Head of caudate nucleus (tissue), 42 donors: Measurements from ENCODE around the gene CTSZ.
A peak's percentile ranks its signal among the peaks of the same experiment; 100 is the strongest.
"Not testable (repeated sequence)": the region's sequence is repeated elsewhere in the genome, so short reads cannot be mapped to it uniquely, and the experiment has no call there.

ENCODE experiments used
- DNase-seq, 42 donors: peaks; one replicate each; pipeline versions ENCODE4 v3.0.0 to v3.0.0-alpha.2; 2020 to 2021; ENCODE audit warnings: mixed read lengths in 7 of 42
- intact Hi-C: fragments of 100-400 bp; cut with DNase I; formaldehyde crosslinking; loops from one replicate; pipeline ENCODE4 v1.15.0; 2022

CTSZ gene

DNA sequence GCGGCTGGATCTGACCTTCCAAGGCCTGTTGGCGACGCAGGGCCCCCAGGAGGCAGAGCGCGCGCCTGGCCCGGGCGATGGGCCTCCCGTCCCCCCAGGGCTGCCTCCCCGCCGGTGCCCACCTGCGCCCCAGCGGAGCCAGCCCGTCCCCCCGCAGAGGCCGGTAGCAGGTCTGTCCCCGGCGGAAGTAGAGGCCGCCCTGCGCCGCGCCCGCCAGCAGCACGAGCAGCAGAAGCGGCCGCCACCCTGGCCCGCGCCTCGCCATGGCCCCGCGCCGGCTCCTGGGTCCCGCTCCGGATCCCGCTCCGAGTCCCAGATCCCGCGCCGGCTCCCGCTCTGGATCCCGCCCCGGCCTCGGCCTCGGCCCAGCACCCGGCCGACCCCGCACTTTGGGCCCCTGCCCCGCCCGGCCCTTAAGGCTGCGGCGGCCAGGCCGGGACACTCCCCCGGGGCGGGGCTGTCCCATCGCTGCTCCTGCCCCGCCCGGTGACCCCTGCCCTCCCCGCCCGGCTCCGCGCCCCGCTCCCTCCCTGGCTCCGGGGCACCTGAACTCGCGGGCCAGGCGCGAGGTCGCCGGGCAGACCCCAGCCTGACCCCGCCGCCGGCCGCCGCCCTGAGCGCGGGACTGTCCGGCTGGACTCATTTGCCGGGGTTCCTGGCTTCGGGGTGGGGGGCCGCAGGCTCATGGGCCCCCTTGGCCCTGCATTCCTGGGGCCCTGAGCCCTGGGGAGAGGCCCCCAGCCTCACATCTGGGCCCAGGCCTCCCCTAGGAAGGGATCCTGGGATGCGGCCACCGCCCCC, at the start of gene CTSZ:
CTSZ (minus strand) TSS at position 391 of the 801 bp plus-strand sequence; CDS start at position 265, 126 bp downstream.
- intact Hi-C loops, result no loop called here
- DNase-seq, result peak in 26 of 42 donors; percentile 11 to 59 (median 41)

GRCh38 chr20:59055302-59055701, 48.2 kb upstream of the CTSZ start:
- DNase-seq, result peak in 4 of 42 donors; percentile 10 to 20 (median 15)
- intact Hi-C loops, result no loop called here

DNA sequence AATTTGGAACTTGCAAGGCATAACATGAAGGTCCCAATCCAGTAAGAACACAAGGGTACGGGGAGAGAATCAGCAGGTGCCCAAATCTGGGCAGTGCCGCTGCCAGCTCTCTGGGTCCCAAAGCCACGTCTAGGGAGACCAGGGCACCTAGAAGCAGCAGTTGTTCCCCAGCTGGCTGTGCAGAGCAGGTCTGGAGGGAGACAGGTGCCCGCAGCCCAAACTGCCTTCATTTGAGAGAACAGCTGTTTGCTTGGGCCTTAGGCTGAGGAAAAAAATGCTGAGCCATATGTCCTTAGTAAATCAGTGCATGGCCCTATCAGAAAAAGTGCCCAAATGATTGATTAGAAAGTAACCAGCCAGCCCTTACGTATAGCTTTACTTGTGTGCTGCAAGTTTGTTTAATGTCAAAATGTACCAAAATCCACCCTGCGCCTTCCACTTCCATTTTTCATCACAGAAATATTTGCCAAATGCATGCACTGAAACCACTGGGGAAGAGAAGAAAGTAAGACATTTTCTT, 44.7 kb upstream of the CTSZ start:
- intact Hi-C loops, result no loop called here
- DNase-seq, result no peak

GRCh38 chr20:59050437-59050836, 43.4 kb upstream of the CTSZ start:
- DNase-seq, result no peak
- intact Hi-C loops, result no loop called here

- intact Hi-C loops, result no loop called here
- no peak for DNase-seq
Observed at GRCh38 chr20:59048681-59049030, 41.6 kb upstream of the CTSZ start.

DNA sequence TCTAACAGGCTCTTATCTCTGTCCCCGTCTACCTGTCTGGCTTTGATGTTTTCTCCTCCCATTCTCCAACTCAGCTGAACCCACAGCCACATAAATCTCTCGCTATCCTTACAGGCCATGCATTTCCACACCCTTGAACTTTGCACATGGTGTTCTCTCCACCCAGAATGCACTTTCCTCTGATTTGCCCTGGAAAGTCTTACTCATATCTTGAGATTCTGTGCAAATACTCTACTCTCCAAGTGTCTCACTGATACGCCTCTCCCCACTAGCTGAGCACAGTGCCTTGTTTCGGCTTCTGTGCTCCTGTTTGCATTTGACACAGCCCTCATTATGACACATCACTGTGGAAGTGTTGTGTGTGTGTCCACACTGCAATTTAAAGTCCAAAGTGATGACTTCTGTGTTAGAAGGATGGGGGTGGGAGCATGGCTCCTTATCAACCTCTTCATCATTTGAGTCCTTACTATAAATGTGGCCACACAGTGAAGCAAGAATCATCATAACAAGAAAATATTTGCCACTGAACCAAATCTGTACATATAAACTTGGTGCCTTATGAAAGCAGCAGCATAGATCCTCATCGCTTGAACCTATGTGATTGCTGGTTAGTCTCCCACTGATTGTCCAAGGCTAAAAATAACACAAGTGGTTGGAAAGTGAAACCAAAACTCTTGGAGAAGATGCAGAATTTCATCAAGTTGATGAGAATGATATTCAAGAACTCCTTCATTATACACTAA, 41.1 kb upstream of the CTSZ start:
- intact Hi-C loops, result no loop called here
- no peak for DNase-seq

DNA sequence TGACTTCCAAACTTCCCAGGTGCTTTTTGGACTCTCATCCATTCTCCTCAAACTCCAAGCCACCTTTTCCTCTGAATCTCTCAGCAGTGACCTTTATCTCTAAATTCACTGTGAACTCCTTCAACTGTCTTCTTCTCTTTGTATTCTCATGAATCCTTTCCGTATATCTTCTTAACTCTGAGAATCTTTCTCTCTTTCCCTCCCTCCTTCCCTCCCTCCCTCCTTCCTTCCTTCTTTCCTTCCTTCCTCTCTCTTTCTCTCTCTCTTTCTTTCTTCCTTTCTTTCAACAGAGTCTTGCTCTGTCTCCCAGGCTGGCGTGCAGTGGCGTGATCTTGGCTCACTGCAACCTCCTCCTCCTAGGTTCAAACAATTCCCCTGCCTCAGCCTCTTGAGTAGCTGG, 39.8 kb upstream of the CTSZ start:
- DNase-seq, result no peak
- intact Hi-C loops, result no loop called here

DNA sequence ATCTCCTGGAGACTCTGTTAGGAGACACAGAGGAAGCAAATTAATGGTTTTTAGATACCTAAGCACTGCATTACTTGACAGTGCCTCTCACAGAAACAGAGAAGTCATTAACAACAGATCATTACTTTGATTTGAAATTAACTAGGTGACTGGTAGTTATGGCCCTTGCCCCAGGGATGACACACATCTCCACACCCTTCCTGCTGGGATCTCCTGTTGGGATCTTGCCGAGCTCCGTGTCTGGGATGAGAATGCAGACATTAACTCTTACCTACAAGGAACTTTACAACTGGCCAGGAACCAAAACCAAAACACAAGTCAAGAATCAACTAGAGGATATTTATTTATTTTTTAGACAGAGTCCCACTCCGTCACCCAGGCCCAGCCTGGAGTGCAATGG, 37.7 kb upstream of the CTSZ start:
- intact Hi-C loops, result loop anchor here (5.0 kb wide), 1 partner anchor 152 kb away; no protein-coding TSS in a partner anchor

DNA sequence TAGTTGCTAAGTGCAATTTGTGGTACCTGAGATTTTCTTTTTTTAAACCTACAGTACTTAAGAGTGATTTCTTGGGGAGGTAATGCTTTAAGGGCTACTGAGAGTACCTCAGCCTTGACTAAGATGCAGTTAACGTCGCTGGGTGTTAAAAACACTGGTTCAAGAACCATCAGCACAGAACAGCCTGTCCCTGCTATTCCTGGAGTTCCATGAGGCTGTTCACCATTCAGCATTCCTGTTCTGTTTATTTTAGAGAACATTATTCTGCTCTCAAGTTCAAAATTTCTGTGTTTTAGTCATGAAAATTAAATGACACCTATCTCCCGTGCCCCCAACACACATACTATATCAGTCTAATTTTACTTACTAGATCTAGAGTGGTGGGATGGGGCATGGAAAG, 37.2 kb upstream of the CTSZ start:
- no peak for DNase-seq
- intact Hi-C loops, result loop anchor here (5.0 kb wide), 1 partner anchor 152 kb away; no protein-coding TSS in a partner anchor

More for the DNA sequence above, 37.7 kb upstream of the CTSZ start:
- no peak for DNase-seq

DNA sequence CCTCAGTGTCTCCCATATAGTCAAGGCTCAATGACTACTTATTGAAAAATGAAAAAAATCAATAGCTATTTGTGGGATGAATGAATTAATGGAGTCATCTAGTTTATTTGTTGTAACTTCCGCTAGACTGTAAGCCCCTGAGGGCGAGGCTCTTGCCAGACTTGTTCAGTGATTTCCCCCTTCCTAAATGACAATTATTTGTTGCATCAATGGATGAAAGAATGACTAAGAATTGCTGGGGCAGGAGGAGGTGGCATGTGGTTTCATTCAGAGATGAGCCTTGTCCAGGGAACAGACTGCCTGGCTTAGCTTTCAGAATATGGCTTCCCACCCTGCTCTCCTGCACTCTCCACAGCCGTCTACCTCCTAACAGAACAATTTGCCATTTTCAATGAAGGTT, 36.6 kb upstream of the CTSZ start:
- intact Hi-C loops, result loop anchor here (5.0 kb wide), 1 partner anchor 151 kb away; no protein-coding TSS in a partner anchor
- no peak for DNase-seq

DNA sequence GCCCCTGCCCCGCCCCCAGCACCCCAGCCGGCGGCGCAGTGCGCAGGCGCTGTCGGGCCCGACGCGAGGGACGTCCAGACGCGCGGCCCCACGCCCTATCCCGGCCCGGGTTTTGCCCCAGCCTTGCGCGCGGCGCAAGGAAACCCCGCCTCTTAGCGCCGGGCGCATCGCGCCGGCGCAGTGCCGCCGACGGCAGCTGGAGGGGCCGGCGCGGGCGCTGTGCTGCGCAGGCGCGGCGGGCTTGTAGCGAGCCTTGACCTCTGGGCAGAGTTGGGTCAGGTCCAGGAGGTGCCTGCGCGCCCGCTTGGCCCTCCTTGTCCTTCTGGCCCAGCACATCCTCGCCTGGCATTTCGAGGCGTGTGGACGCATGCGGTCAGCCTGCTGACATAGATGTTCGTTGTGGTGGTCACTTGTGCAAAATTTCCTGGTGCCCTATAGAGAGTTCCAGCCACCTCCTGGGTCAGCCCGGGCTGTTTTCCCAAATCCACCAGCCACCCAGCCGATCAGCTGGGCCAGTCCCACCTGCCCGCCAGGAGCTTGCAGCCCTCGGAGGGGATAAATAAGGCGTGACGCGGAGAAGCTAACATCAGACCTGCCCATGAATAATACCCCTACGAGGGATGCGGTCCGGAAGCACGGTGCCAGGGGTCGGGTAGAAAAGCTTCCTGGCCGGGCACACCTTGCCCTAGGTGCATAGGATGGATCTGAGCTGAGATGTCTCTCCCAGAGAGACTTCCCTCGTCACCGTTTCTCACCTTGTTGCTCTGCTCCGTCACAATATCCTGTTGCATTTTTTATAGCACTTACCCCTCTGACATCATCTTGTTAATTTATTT, 36.0 kb upstream of the CTSZ start:
- DNase-seq, result peak; percentile 69 to 96 (median 91)
- intact Hi-C loops, result loop anchor here (1.0 to 5.0 kb wide), 2 partner anchors 11 to 151 kb away; partner anchors contain the start of gene ATP5F1E

- DNase-seq, result peak in 9 of 42 donors; percentile 9 to 49 (median 16)
Observed at GRCh38 chr20:59042151-59042795, 35.2 kb upstream of the CTSZ start, which contains the start of gene PRELID3B. Gene PRELID3B, minus strand, starts transcription at chr20:59042786. Its CDS starts 56 bp downstream, at chr20:59042730.

GRCh38 chr20:59041487-59041886, 34.4 kb upstream of the CTSZ start:
- DNase-seq, result not testable (repeated sequence)
- intact Hi-C loops, result loop anchor here (5.0 kb wide), 1 partner anchor 149 kb away; no protein-coding TSS in a partner anchor

More at GRCh38 chr20:59042151-59042795, 35.2 kb upstream of the CTSZ start, which contains the start of gene PRELID3B:
- intact Hi-C loops, result loop anchor here (1.0 to 5.0 kb wide), 2 partner anchors 10 to 150 kb away; partner anchors contain the start of gene ATP5F1E

DNA sequence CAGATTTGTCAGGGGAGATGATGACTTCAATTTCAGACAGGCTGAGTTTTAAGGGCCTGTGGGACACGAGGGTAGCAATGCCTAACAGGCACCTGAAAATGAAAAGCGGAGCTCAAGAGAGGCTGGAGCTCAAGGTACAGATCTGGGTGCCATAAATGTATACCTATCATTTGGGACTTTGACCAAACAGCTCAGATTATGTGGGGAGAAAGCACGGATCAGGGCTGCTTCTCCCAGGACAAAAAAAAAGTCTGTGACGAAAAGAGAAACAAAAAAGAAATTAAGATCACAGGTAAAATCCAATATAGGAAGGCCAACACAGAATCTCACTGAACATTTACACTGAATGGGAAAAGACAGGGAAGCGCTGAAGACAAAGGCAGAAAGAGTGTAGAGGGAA, 33.6 kb upstream of the CTSZ start:
- no peak for DNase-seq
- intact Hi-C loops, result loop anchor here (5.0 kb wide), 1 partner anchor 148 kb away; no protein-coding TSS in a partner anchor

DNA sequence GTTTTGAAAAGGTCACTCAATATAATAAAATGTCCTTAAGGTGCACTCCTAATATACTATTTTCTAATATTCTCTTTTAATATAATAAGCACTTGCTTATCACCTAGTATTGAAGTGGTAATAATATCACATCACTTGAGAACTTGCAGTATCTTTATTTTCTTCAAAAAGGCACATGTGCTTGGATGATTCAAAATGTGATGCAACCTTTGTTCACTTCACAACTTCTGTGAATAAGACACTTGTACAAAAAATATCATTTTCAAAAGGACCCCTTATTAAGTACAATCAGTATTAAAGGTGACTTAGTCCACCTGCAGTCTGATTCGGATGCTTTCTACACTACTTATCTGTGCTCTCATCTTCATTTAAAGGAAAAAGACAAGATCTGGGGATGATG, 32.2 kb upstream of the CTSZ start:
- no peak for DNase-seq
- intact Hi-C loops, result no loop called here

GRCh38 chr20:59037386-59037785, 30.3 kb upstream of the CTSZ start:
- intact Hi-C loops, result no loop called here
- DNase-seq, result no peak

- no peak for DNase-seq
- intact Hi-C loops, result no loop called here
Observed at GRCh38 chr20:59035381-59035780, 28.3 kb upstream of the CTSZ start.

DNA sequence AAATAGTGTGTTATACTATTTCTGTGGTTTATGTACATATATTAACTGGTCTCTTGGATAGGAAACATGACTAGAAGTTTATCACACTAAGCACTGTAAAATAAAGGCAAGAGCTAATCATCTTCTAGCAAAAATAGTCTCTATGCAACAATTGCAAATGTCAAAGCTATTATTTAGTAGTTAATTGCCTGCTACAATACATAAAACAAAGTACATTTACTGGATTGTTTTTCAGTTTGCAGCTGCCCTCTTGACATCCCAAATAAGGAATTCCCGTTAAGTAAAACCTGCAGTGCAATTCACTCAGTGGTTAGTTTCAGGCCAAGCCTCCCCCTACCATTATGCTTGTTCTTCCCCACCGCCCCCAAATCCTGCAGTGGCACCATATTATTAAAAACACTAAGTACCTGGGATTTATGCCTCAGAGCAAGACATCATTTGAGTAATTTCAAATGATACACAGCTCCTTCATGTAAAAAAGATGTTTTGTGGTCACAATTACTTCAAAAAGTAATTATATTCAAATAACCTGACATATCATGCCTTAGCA, 26.6 kb upstream of the CTSZ start:
- no peak for DNase-seq
- intact Hi-C loops, result loop anchor here (5.0 kb wide), 1 partner anchor 51 kb away; the partner anchor contains the start of gene NELFCD
